H1 (cell line): Measurements from ENCODE around the gene HLA-DMB. TPM values are rescaled to one million over a fixed set of nuclear protein-coding genes. Genes with fewer than 3 reads are reported as not detected.

ENCODE experiments used
- CHD1 ChIP-seq: IDR thresholded peaks from 2 replicates; pipeline ENCODE4 v1.6.1; 2012; ENCODE audit warnings: low read depth, low read length, improper control_type of control experiment
- CREB1 ChIP-seq: IDR thresholded peaks from 2 replicates; pipeline ENCODE4 v1.6.1; 2012; ENCODE audit warnings: inconsistent platforms
- CTBP2 ChIP-seq: IDR thresholded peaks from 2 replicates; pipeline ENCODE4 v1.7.0; 2011; ENCODE audit warnings: borderline replicate concordance, mild to moderate bottlenecking, moderate library complexity, mixed read lengths, low read length; ENCODE audit not compliant: insufficient read depth, insufficient read length
- FOSL1 ChIP-seq: IDR thresholded peaks from 2 replicates; pipeline ENCODE4 v1.6.1; 2011; ENCODE audit warnings: mild to moderate bottlenecking, low read depth, low read length, moderate library complexity; ENCODE audit not compliant: insufficient read depth
- NRF1 ChIP-seq: IDR thresholded peaks from 2 replicates; pipeline ENCODE4 v1.6.1; 2011; ENCODE audit warnings: mild to moderate bottlenecking, low read depth, low read length, improper control_type of control experiment
- TBP ChIP-seq: IDR thresholded peaks from 2 replicates; pipeline ENCODE4 v1.6.1; 2011; ENCODE audit warnings: low read depth, low read length, improper control_type of control experiment
- polyA plus RNA-seq, 7 experiments: library from polyadenylated mRNA; depleted of rRNA in 3 of 7; stranded (reverse) in 5 of 7; unstranded in 2 of 7; fragments of >200 nt in 5 of 7; fragments of 200-250 nt in 2 of 7; gene quantifications; 1 replicate in 5 of 7; 2 replicates in 1 of 7; 4 replicates in 1 of 7; pipeline versions ENCODE4 v1.2.1 to v1.2.3, GENCODE V29; 2011 to 2013; ENCODE audit warnings: missing spikeins in 2 of 7, mixed read lengths in 2 of 7
- total RNA-seq: library from RNA; stranded (reverse); fragmentation: NEBNext Ultra II Directional; extraction: Animal tissue kit (Norgen Biotek cat#: 25700); gene quantifications from 2 replicates; pipeline ENCODE4 v1.2.1, GENCODE V29; 2021
- TF ChIP-seq, protein P1 (sequence below): IDR thresholded peaks from 2 replicates; pipeline ENCODE4 v1.6.1; 2012; ENCODE audit warnings: low read length, inconsistent platforms
- TF ChIP-seq, protein P2 (sequence below): IDR thresholded peaks from 2 replicates; pipeline ENCODE4 v1.6.1; 2012; ENCODE audit warnings: inconsistent platforms

HLA-DMB gene
- total and polyA plus RNA-seq, 2 of the 8 experiments (the other 6 are each of a cell fraction or from before 2014, with no cell fraction given), result 2.7 to 4.7 TPM

DNA sequence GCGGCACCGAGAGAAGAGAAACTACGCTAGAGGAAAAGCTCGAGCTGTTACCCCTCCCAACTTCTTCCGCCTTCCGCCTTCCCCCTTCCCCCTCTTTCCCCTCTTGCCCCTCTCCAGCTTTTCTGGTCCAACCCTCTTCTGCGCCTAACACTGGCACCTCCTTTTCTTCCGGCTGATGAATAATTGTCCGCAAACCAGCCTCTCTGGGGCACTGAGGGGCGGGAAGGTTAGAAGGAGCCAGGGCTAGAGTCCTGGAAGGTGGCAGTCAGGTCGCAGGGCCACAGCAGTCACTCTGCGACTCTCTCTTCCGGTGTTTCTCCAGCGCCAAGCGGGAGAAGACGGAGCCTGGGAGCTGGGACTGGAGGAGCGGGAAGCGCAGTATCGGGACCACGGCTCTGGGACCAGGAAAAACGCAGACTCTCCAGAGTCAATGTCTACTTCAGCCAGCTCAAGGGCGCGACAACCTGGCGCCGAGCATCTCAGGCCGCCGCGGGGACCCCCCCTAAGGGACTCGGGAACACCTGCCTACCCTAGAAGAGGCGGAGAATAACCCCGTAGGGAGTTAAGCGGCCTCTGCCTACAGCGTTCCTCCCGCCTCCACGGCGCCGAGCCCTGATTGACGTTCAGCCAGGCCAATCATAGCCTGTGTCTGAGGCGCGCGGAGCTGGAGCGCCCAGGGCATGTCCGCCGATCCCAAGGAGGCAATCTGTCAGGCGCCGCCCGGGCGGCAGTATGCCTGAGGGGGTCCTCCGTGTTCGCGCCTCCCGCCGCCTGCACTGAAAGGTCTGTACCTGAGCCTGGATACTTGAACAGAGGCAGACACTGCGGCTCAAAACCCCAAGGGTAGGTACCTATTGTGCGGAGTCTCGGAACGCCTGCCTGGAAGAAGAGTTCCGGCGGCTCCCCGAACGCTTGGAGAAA lies 46.5 kb downstream of the HLA-DMB start (continued):
- TF ChIP-seq, protein P1, sequence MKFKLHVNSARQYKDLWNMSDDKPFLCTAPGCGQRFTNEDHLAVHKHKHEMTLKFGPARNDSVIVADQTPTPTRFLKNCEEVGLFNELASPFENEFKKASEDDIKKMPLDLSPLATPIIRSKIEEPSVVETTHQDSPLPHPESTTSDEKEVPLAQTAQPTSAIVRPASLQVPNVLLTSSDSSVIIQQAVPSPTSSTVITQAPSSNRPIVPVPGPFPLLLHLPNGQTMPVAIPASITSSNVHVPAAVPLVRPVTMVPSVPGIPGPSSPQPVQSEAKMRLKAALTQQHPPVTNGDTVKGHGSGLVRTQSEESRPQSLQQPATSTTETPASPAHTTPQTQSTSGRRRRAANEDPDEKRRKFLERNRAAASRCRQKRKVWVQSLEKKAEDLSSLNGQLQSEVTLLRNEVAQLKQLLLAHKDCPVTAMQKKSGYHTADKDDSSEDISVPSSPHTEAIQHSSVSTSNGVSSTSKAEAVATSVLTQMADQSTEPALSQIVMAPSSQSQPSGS, result no peak
- TF ChIP-seq TBP (peak; percentile 50; the same call in 1 of the 2 replicates), FOSL1 (no peak), CHD1 (no peak), CREB1 (peak; percentile 54), CTBP2 (peak; percentile 20), NRF1 (no peak)
- TF ChIP-seq, protein P2, sequence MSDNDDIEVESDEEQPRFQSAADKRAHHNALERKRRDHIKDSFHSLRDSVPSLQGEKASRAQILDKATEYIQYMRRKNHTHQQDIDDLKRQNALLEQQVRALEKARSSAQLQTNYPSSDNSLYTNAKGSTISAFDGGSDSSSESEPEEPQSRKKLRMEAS, result peak; percentile 38; the same call in 1 of the 2 replicates
